Muscle layer of colon (tissue), 2 donors: Measurements from ENCODE around the gene REL.
"Not testable (repeated sequence)": the region's sequence is repeated elsewhere in the genome, so short reads cannot be mapped to it uniquely, and the experiment has no call there.

ENCODE experiments used
- H3K27ac ChIP-seq: one replicate; pipeline ENCODE4 v1.7.0; 2013; ENCODE audit warnings: low read depth, mild to moderate bottlenecking, low read length, moderate library complexity
- H3K27me3 ChIP-seq, 2 donors: one replicate each; pipeline ENCODE4 v1.7.0; 2013; ENCODE audit warnings: low read length in 2 of 2, mild to moderate bottlenecking in 2 of 2; ENCODE audit not compliant: insufficient read depth in 2 of 2, control insufficient read depth in 1 of 2
- H3K36me3 ChIP-seq: one replicate; pipeline ENCODE4 v1.7.0; 2013; ENCODE audit warnings: mild to moderate bottlenecking, low read length; ENCODE audit not compliant: insufficient read depth
- H3K4me1 ChIP-seq: one replicate; pipeline ENCODE4 v1.7.0; 2013; ENCODE audit warnings: mild to moderate bottlenecking, low read length; ENCODE audit not compliant: insufficient read depth
- H3K4me3 ChIP-seq, 2 donors: one replicate each; pipeline ENCODE4 v1.7.0; 2013; ENCODE audit warnings: low read length in 2 of 2, low read depth in 1 of 2, mild to moderate bottlenecking in 1 of 2, moderate library complexity in 1 of 2
- H3K9ac ChIP-seq: one replicate; pipeline ENCODE4 v1.7.0; 2013; ENCODE audit warnings: low read length
- H3K9me3 ChIP-seq: one replicate; pipeline ENCODE4 v1.7.0; 2013; ENCODE audit warnings: mild to moderate bottlenecking, low read length
- donor health status: abdominal sarcoma.
- donor health status: Adenocarcinoma of cecum.

The REL gene

GRCh38 chr2:60847854-60848253, 33.5 kb upstream of the REL start:
- Histone ChIP-seq H3K27ac (no peak overlapping the region), H3K36me3 (no peaks in the 10 kb centered on the region), H3K27me3 (no peaks in the 10 kb centered on the region), H3K4me3 (no peak overlapping the region), H3K9me3 (no peaks in the 10 kb centered on the region), H3K9ac (no peak overlapping the region), H3K4me1 (no peaks in the 10 kb centered on the region)

DNA sequence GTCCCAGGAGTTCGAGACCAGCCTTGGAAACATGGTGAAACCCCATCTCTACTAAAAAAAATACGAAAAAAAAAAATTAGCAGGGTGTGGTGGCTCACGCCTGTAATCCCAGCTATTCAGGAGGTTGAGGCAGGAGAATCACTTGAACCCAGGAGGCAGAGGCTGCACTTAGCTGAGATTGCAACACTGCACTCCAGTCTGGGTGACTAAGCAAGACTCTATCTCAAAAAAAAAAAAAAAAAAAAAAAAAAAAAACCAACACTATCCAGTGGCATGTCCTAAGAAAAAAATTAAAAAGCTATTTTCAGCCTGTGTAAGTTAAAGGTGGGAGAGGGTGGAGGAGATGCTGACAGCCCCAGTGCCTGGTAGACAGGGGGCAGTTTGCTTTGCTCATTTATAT, 32.2 kb upstream of the REL start:
- Histone ChIP-seq H3K4me3 (no peak overlapping the region), H3K27ac (no peak overlapping the region), H3K9ac (no peak overlapping the region), H3K36me3 (no peaks in the 10 kb centered on the region), H3K9me3 (no peaks in the 10 kb centered on the region), H3K27me3 (no peaks in the 10 kb centered on the region), H3K4me1 (no peaks in the 10 kb centered on the region)

DNA sequence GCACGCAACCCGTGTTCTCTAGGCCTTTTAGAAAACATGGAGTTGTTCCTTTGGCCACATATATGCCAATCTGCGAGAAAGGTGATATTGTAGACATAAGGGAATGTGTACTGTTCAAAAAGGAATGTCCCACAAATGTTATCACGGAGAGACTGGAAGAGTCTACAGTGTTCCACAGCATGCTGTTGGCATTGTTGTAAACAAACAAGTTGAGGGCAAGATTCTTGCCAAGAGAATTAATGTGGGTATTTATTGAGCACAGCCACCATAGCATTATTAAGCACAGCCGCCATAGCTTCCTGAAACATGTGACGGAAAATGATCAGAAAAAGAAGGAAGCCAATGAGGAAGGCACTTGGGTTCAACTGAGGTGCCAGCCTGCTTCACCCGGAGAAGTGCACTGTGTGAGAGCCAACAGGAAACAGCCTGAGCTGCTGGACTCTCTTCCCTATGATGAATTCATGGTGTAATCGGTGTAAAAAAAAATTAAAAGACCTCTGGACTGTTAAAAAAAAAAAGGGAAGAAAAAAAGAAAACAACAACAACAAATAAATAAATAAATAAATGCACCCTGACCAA, 29.0 kb upstream of the REL start:
- H3K9ac ChIP-seq: no peak overlapping the region
- H3K4me1 ChIP-seq: no peaks in the 10 kb centered on the region
- H3K9me3 ChIP-seq: no peaks in the 10 kb centered on the region
- no peak overlapping the region for H3K4me3 ChIP-seq
- H3K27me3 ChIP-seq: no peaks in the 10 kb centered on the region
- no peak overlapping the region for H3K27ac ChIP-seq
- H3K36me3 ChIP-seq: no peaks in the 10 kb centered on the region

- no peaks in the 10 kb centered on the region for H3K4me1 ChIP-seq
- no peak overlapping the region for H3K9ac ChIP-seq
- no peaks in the 10 kb centered on the region for H3K9me3 ChIP-seq
- H3K27ac ChIP-seq: no peak overlapping the region
- H3K27me3 ChIP-seq: no peaks in the 10 kb centered on the region
- no peaks in the 10 kb centered on the region for H3K36me3 ChIP-seq
- no peak overlapping the region for H3K4me3 ChIP-seq
These were observed 27.8 kb upstream of the REL start for GRCh38 chr2:60853531-60853930.

GRCh38 chr2:60855989-60856669, 25.2 kb upstream of the REL start:
- Histone ChIP-seq H3K9ac (no peak overlapping the region), H3K36me3 (no peaks in the 10 kb centered on the region), H3K4me1 (no peaks in the 10 kb centered on the region), H3K27me3 (no peaks in the 10 kb centered on the region), H3K9me3 (no peaks in the 10 kb centered on the region), H3K27ac (no peak overlapping the region), H3K4me3 (no peak overlapping the region)

- Histone ChIP-seq H3K9ac (no peak overlapping the region), H3K4me3 (no peak overlapping the region), H3K36me3 (no peaks in the 10 kb centered on the region), H3K9me3 (no peaks in the 10 kb centered on the region), H3K27ac (no peak overlapping the region), H3K27me3 (no peaks in the 10 kb centered on the region), H3K4me1 (no peaks in the 10 kb centered on the region)
These were observed 24.3 kb upstream of the REL start for GRCh38 chr2:60857056-60857455.

DNA sequence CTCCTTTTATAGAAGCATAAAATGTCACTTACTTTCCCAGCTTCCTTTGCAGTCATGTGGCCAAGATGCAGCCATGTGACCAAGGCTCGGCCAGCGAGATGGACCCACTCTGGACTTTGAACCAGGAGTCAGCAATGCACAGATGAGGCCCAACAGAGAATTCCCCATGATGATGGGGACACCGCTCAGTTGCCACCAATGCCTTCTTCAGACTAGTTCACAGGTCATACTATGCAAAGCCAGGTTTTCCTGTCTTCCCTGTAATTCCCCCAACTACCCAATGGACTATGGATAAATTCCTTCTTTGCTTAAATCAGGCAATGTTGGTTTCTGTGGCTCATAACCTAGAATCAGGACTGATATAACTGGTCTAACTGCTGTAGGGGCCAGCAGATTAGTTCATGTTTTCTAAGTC, 22.5 kb upstream of the REL start:
- Histone ChIP-seq H3K36me3 (no peaks in the 10 kb centered on the region), H3K9me3 (no peaks in the 10 kb centered on the region), H3K27me3 (no peaks in the 10 kb centered on the region), H3K27ac (no peak overlapping the region), H3K9ac (no peak overlapping the region), H3K4me1 (no peaks in the 10 kb centered on the region), H3K4me3 (no peak overlapping the region)

GRCh38 chr2:60861736-60862135, 19.6 kb upstream of the REL start:
- H3K9ac ChIP-seq: no peak overlapping the region
- H3K27me3 ChIP-seq: no peaks in the 10 kb centered on the region
- H3K27ac ChIP-seq: no peak overlapping the region
- no peaks in the 10 kb centered on the region for H3K4me1 ChIP-seq
- no peaks in the 10 kb centered on the region for H3K36me3 ChIP-seq
- no peak overlapping the region for H3K4me3 ChIP-seq
- no peaks in the 10 kb centered on the region for H3K9me3 ChIP-seq

DNA sequence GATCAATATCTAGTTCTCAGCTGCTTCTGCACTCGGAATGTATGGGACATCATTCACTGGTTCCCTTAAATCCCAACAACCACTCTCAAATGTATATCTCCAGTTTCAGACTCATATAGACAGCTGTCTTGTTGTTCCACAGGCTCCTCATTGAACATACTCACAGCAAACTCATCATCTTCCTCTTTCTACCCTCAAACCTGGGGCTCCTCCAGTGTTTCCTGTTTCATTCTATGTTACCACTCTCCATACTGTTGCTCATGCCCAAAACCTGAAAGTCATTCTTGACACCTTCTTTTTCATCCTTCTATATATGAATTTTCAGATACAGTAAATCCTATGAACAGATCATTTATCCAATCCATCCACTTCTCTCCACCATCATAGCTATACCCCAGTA, 18.7 kb upstream of the REL start:
- H3K4me1 ChIP-seq: no peaks in the 10 kb centered on the region
- H3K9ac ChIP-seq: no peak overlapping the region
- H3K27ac ChIP-seq: no peak overlapping the region
- no peak overlapping the region for H3K4me3 ChIP-seq
- no peaks in the 10 kb centered on the region for H3K36me3 ChIP-seq
- H3K27me3 ChIP-seq: no peaks in the 10 kb centered on the region
- no peaks in the 10 kb centered on the region for H3K9me3 ChIP-seq

DNA sequence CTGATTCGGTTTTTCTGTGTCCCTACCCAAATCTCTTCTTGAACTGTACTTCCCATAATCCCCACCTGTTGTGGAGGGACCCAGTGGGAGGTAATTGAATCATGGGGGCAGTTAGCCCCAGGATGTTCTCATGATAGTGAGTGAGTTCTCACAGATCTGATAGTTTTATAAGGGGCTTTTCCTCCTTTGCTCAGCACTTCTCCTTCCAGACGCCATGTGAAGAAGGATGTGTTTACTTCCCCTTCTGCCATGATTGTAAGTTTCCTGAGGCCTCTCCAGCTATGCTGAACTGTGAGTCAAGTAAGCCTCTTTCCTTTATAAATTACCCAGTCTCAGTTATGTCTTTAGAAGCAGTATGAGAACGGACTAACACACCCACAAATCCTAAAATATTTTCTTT, 16.0 kb upstream of the REL start:
- H3K4me1 ChIP-seq, H3K9ac ChIP-seq, H3K9me3 ChIP-seq, H3K36me3 ChIP-seq, H3K27ac ChIP-seq, H3K4me3 ChIP-seq, H3K27me3 ChIP-seq: not testable (repeated sequence)

- Histone ChIP-seq H3K4me3 (no peak overlapping the region), H3K4me1 (no peaks in the 10 kb centered on the region), H3K27me3 (no peaks in the 10 kb centered on the region), H3K9ac (no peak overlapping the region), H3K9me3 (no peaks in the 10 kb centered on the region), H3K36me3 (no peaks in the 10 kb centered on the region), H3K27ac (no peak overlapping the region)
These were observed 14.4 kb upstream of the REL start for GRCh38 chr2:60867007-60867406.

- Histone ChIP-seq H3K4me1 (no peaks in the 10 kb centered on the region), H3K27ac (no peak overlapping the region), H3K4me3 (no peak overlapping the region), H3K27me3 (no peaks in the 10 kb centered on the region), H3K9ac (no peak overlapping the region), H3K36me3 (no peaks in the 10 kb centered on the region), H3K9me3 (no peaks in the 10 kb centered on the region)
These were observed 13.5 kb upstream of the REL start for GRCh38 chr2:60867848-60868247.
